ENCODE measurements around the gene SRSF4. TPM values are rescaled to one million over a fixed set of nuclear protein-coding genes. Genes with fewer than 3 reads are reported as not detected.
"Not testable (repeated sequence)": the region's sequence is repeated elsewhere in the genome, so short reads cannot be mapped to it uniquely, and the experiment has no call there.

SRSF4 gene
- total RNA-seq, 1 donor from 2014 or later = 92.6 TPM

- Mint-ChIP-seq H3K4me1 (peaks cover 8% of the 10 kb centered on the region), H3K9me3 (no peaks in the 10 kb centered on the region), H3K36me3 (ENCODE audit: low read depth) (peaks cover 19% of the 10 kb centered on the region), H3K27ac (no peak overlapping the region), H3K27me3 (no peaks in the 10 kb centered on the region), H3K4me3 (no peak overlapping the region)
- ATAC-seq (ENCODE audit: low read depth) = no peak
- no peak for DNase-seq
- intact Hi-C loops (cut with micrococcal nuclease) = no loop called here
- TF ChIP-seq CTCF (IDR thresholded peaks at IDR 0.05) = no peak
- ChIA-PET POLR2A (interaction anchor here (0.7 kb wide), 1 partner anchor 717 kb away, joined by 8 read pairs; no protein-coding TSS in a partner anchor), CTCF (no interaction called here)
Measured at GRCh38 chr1:29225361-29225760, 43.7 kb upstream of the SRSF4 start.

GRCh38 chr1:29224356-29224837 lies 42.7 kb upstream of the SRSF4 start:
- ChIA-PET POLR2A (no interaction called here), CTCF (no interaction called here)
- no peak overlapping the region for H3K27ac Mint-ChIP-seq
- intact Hi-C loops (cut with micrococcal nuclease) = no loop called here
- no peak overlapping the region for H3K4me3 Mint-ChIP-seq
- H3K4me1 Mint-ChIP-seq = no peaks in the 10 kb centered on the region
- no peak for DNase-seq
- ATAC-seq (ENCODE audit: low read depth) = no peak
- TF ChIP-seq CTCF (IDR thresholded peaks at IDR 0.05) = no peak
- H3K27me3 Mint-ChIP-seq = no peaks in the 10 kb centered on the region
- peaks cover 23% of the 10 kb centered on the region for H3K36me3 Mint-ChIP-seq (ENCODE audit: low read depth)
- H3K9me3 Mint-ChIP-seq = no peaks in the 10 kb centered on the region

GRCh38 chr1:29223521-29223920 lies 41.8 kb upstream of the SRSF4 start:
- Mint-ChIP-seq H3K4me1 (no peaks in the 10 kb centered on the region), H3K36me3 (ENCODE audit: low read depth) (peaks cover 27% of the 10 kb centered on the region), H3K4me3 (no peak overlapping the region), H3K27ac (no peak overlapping the region), H3K27me3 (no peaks in the 10 kb centered on the region), H3K9me3 (no peaks in the 10 kb centered on the region)
- TF ChIP-seq CTCF (IDR thresholded peaks at IDR 0.05) = no peak
- CTCF ChIA-PET = no interaction called here
- intact Hi-C loops (cut with micrococcal nuclease) = no loop called here
- DNase-seq = no peak
- no peak for ATAC-seq (ENCODE audit: low read depth)
- POLR2A ChIA-PET = no interaction called here

GRCh38 chr1:29222686-29223085 lies 41.0 kb upstream of the SRSF4 start:
- ATAC-seq (ENCODE audit: low read depth) (no peak), DNase-seq (no peak)
- Mint-ChIP-seq H3K36me3 (ENCODE audit: low read depth) (peaks cover 27% of the 10 kb centered on the region), H3K27me3 (no peaks in the 10 kb centered on the region), H3K4me3 (no peak overlapping the region), H3K27ac (no peak overlapping the region), H3K4me1 (no peaks in the 10 kb centered on the region), H3K9me3 (no peaks in the 10 kb centered on the region)
- intact Hi-C loops (cut with micrococcal nuclease) = no loop called here
- POLR2A ChIA-PET = interaction anchor here (1.8 kb wide), 1 partner anchor 8 kb away, joined by 5 read pairs; the partner anchor contains the start of gene MECR
- no peak for TF ChIP-seq CTCF (IDR thresholded peaks at IDR 0.05)
- CTCF ChIA-PET = interaction anchor here (1.3 kb wide), 1 partner anchor 1158 kb away, joined by 4 read pairs; no protein-coding TSS in a partner anchor

- H3K27me3 Mint-ChIP-seq; H3K4me1 Mint-ChIP-seq; ATAC-seq (ENCODE audit: low read depth); H3K27ac Mint-ChIP-seq; H3K9me3 Mint-ChIP-seq; intact Hi-C loops (cut with micrococcal nuclease); H3K4me3 Mint-ChIP-seq; DNase-seq: not testable (repeated sequence)
- peaks cover 27% of the 10 kb centered on the region for H3K36me3 Mint-ChIP-seq (ENCODE audit: low read depth)
- POLR2A ChIA-PET = interaction anchor here (1.8 kb wide), 1 partner anchor 9 kb away, joined by 5 read pairs; the partner anchor contains the start of gene MECR
- CTCF ChIA-PET = interaction anchor here (1.3 kb wide), 1 partner anchor 1158 kb away, joined by 4 read pairs; no protein-coding TSS in a partner anchor
Measured at GRCh38 chr1:29222260-29222659, 40.6 kb upstream of the SRSF4 start.
